Measurements from ENCODE around the gene SMYD4. TPM values are rescaled to one million over a fixed set of nuclear protein-coding genes. Genes with fewer than 3 reads are reported as not detected.

SMYD4 gene
- total RNA-seq, 2 donors from 2014 or later = 13.6 to 14.7 TPM

DNA sequence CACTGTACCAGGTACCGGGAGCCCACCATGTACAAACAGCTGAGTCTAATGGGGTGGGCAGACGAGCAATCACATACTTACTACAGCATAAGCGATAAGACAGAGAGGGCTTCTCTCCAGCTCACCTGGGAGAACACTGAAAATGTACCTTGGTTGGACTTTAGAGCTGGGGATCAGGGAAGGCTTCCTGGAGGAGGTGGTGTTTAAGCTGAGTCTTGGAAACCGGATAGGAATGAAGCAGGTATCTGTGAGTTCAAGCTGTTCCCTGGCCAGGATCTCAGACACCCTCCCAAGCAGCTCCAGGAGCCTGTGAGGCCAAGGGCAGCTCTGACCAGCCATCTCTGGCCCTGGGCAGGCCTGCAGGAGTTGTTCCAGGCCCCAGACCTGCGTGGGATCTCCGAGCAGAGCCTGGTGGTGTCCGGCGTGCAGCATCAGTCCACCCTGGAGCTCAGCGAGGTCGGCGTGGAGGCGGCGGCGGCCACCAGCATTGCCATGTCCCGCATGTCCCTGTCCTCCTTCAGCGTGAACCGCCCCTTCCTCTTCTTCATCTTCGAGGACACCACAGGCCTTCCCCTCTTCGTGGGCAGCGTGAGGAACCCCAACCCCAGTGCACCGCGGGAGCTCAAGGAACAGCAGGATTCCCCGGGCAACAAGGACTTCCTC is 75.8 kb downstream of the SMYD4 start:
- no peak for DNase-seq (ENCODE audit: low spot score)
- WGBS = 75% methylated on average over 18 of the region's 23 CpGs
- no peaks in the 10 kb centered on the region for H3K27me3 ChIP-seq (replicated peaks; ENCODE audit: insufficient read depth)
- H3K4me1 ChIP-seq (replicated peaks) = no peaks in the 10 kb centered on the region
- intact Hi-C loops (cut with DNase I) = no loop called here
- no peaks in the 10 kb centered on the region for H3K9me3 ChIP-seq
- H3K4me3 ChIP-seq = no peak overlapping the region
- TF ChIP-seq POLR2A (IDR thresholded peaks at IDR 0.05) = no peak
- TF ChIP-seq, protein P1, sequence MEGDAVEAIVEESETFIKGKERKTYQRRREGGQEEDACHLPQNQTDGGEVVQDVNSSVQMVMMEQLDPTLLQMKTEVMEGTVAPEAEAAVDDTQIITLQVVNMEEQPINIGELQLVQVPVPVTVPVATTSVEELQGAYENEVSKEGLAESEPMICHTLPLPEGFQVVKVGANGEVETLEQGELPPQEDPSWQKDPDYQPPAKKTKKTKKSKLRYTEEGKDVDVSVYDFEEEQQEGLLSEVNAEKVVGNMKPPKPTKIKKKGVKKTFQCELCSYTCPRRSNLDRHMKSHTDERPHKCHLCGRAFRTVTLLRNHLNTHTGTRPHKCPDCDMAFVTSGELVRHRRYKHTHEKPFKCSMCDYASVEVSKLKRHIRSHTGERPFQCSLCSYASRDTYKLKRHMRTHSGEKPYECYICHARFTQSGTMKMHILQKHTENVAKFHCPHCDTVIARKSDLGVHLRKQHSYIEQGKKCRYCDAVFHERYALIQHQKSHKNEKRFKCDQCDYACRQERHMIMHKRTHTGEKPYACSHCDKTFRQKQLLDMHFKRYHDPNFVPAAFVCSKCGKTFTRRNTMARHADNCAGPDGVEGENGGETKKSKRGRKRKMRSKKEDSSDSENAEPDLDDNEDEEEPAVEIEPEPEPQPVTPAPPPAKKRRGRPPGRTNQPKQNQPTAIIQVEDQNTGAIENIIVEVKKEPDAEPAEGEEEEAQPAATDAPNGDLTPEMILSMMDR (IDR thresholded peaks at IDR 0.05) = no peak
- TF ChIP-seq POLR2AphosphoS5 (IDR thresholded peaks at IDR 0.05) = no peak
- H3K36me3 ChIP-seq = no peaks in the 10 kb centered on the region
- H3K27ac ChIP-seq = peak overlapping the region in 1 of 2 donors; percentile 62

DNA sequence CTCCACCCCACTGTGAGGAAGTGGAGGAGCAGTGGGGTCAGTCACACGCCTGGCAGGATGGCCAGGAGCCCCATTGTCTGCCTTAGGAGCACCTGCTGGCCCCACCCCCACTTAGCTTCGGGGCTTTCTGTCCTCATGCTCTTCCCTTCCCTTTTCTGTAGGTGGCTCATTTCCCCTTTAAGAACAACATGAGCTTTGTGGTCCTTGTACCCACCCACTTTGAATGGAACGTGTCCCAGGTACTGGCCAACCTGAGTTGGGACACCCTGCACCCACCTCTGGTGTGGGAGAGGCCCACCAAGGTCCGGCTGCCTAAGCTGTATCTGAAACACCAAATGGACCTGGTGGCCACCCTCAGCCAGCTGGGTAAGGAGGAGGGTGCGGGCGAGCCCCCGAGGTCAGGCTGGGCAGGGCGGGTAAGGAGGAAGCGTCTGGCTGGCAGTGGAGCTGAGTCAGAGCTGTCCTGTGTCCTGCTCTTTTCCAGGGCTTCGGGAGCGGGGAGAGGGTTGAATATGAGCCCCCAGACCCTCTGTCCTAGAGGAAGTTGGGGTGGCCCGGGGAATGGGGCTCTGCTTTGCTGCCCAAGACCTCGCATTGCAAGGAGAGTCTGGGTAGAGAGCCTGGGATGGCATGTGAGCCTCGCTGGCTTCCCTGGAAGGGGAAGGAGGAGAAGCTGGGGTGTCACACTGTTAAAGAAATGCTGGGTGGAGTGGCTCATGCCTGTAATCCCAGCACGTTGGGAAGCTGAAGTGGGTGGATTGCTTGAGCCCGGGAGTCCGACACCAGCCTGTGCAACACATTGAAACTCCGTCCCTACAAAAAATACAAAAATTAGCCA is 77.1 kb downstream of the SMYD4 start:
- H3K4me3 ChIP-seq = peak overlapping the region in 1 of 2 donors; percentile 8
- H3K27ac ChIP-seq = peak overlapping the region; percentile 62 to 70
- intact Hi-C loops (cut with DNase I) = no loop called here
- TF ChIP-seq POLR2A (IDR thresholded peaks at IDR 0.05) = peak; percentile 10
- TF ChIP-seq, protein P1 (IDR thresholded peaks at IDR 0.05) = peak in 1 of 4 experiments; percentile 17
- TF ChIP-seq POLR2AphosphoS5 (IDR thresholded peaks at IDR 0.05) = peak; percentile 69
- no peaks in the 10 kb centered on the region for H3K27me3 ChIP-seq (replicated peaks; ENCODE audit: insufficient read depth)
- H3K9me3 ChIP-seq = no peaks in the 10 kb centered on the region
- DNase-seq (ENCODE audit: low spot score) = no peak
- 51% methylated on average over 18 of the region's 18 CpGs for WGBS
- H3K4me1 ChIP-seq (replicated peaks) = no peaks in the 10 kb centered on the region
- no peaks in the 10 kb centered on the region for H3K36me3 ChIP-seq

DNA sequence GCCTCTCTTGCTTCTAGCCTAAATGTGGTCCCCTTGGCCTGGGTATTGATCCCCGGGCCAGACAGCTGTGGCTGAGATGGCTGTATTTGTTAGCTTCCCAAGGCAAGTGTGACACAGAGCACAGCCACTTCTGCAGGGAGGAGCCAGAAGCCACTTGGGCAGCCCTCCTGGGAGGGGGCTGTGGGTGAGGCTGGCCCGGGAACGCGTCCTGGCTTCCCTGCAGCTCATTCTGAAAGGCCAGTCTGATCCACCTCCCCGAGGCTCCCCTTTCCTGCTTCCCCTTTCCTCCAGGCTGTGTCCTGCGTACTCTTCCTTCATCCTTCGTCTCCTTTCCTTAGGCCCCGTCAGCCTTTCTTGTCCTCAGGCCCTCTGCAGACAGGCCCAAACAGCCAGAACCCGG is 79.1 kb downstream of the SMYD4 start:
- TF ChIP-seq, protein P1 (IDR thresholded peaks at IDR 0.05) = no peak
- TF ChIP-seq POLR2A (IDR thresholded peaks at IDR 0.05) = no peak
- TF ChIP-seq POLR2AphosphoS5 (IDR thresholded peaks at IDR 0.05) = no peak
- no peaks in the 10 kb centered on the region for H3K4me1 ChIP-seq (replicated peaks)
- DNase-seq (ENCODE audit: low spot score) = no peak
- H3K9me3 ChIP-seq = no peaks in the 10 kb centered on the region
- no peaks in the 10 kb centered on the region for H3K36me3 ChIP-seq
- no peak overlapping the region for H3K27ac ChIP-seq
- WGBS = 80% methylated on average over 9 of the region's 9 CpGs
- no peaks in the 10 kb centered on the region for H3K27me3 ChIP-seq (replicated peaks; ENCODE audit: insufficient read depth)
- intact Hi-C loops (cut with DNase I) = no loop called here
- no peak overlapping the region for H3K4me3 ChIP-seq

DNA sequence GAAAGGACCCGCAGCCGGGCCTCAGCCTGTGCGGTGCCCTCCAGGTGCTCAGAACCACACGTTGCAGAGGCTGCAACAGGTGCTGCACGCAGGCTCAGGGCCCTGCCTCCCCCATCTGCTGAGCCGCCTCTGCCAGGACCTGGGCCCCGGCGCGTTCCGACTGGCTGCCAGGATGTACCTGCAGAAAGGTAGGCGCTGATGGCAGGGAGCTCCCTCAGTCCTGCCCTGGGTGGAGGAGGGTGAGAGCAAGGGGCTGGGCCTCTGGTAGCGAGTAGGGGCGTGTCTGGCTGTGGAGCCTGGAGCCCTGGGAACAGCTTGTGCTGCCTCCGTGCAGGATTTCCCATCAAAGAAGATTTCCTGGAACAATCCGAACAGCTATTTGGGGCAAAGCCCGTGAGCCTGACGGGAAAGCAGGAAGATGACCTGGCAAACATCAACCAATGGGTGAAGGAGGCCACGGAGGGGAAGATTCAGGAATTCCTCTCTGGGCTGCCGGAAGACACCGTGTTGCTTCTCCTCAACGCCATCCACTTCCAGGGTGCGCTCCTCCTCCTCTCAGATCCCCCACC is 82.6 kb downstream of the SMYD4 start:
- peak; percentile 94 for DNase-seq (ENCODE audit: low spot score)
- intact Hi-C loops (cut with DNase I) = no loop called here
- H3K36me3 ChIP-seq = no peaks in the 10 kb centered on the region
- peak; percentile 99 for TF ChIP-seq POLR2AphosphoS5 (IDR thresholded peaks at IDR 0.05)
- TF ChIP-seq POLR2A (IDR thresholded peaks at IDR 0.05) = peak; percentile 35
- TF ChIP-seq, protein P1 (IDR thresholded peaks at IDR 0.05) = no peak
- no peaks in the 10 kb centered on the region for H3K27me3 ChIP-seq (replicated peaks; ENCODE audit: insufficient read depth)
- H3K4me1 ChIP-seq (replicated peaks) = no peaks in the 10 kb centered on the region
- no peaks in the 10 kb centered on the region for H3K9me3 ChIP-seq
- WGBS = 52% methylated on average over 18 of the region's 22 CpGs
- H3K4me3 ChIP-seq = no peak overlapping the region
- peak overlapping the region; percentile 54 to 85 for H3K27ac ChIP-seq

Measured in prostate gland (tissue), 2 donors.